GM12878 (cell line): Measurements from ENCODE around the gene DENND1A. TPM values are rescaled to one million over a fixed set of nuclear protein-coding genes. Genes with fewer than 3 reads are reported as not detected.

Experiments
- ATAC-seq: fragments of 200-7000 bp; cut with Tn5 transposase; 3 replicates; pipeline ENCODE4 v1.9.1; 2020; ENCODE audit warnings: mild to moderate bottlenecking, moderate library complexity
- BruUV-seq: library from RNA; stranded (reverse); fragments of 400-500 nt; replicated peaks from 2 replicates; lab custom pipeline; 2021; lab: Mats Ljungman, UMichigan
- CTCF ChIA-PET: fragments of 300-600 bp; sonication (Branson Sonifier 250); formaldehyde crosslinking; extraction: SDS; loops from one replicate; lab custom pipeline; 2021; ENCODE audit warnings: inconsistent platforms; lab: Yijun Ruan, JAX
- POLR2A ChIA-PET: fragments of 350-600 bp; formaldehyde crosslinking; extraction: SDS; loops from one replicate; lab custom pipeline; 2021; ENCODE audit warnings: inconsistent platforms; lab: Charles Lee
- RAD21 ChIA-PET: fragments of 300-600 bp; sonication (Branson Sonifier 250); formaldehyde crosslinking; loops from one replicate; lab custom pipeline; 2023; ENCODE audit warnings: antibody characterized with exemption; ENCODE audit not compliant: unreplicated experiment; lab: Charles Lee
- SMC1A ChIA-PET: fragments of 300-600 bp; sonication (Branson Sonifier 250); formaldehyde crosslinking; loops from one replicate; lab custom pipeline; 2023; ENCODE audit not compliant: unreplicated experiment, uncharacterized antibody; lab: Charles Lee
- DNase-seq: peaks from one replicate; pipeline ENCODE4 v3.0.0-alpha.2; 2011; ENCODE audit warnings: low read depth, low spot score
- FAIRE-seq: peaks from 3 replicates; lab custom pipeline; 2011; peaks lifted over from hg19 to GRCh38; lab: Jason Lieb, UNC
- H2AFZ ChIP-seq: 2 replicates; pipeline ENCODE4 v1.6.0; 2011; ENCODE audit warnings: low read depth, low read length, control low read depth; ENCODE audit not compliant: control insufficient read depth
- H3K27ac ChIP-seq: 2 replicates; pipeline ENCODE4 v1.5.1; 2011; ENCODE audit warnings: control low read depth; ENCODE audit not compliant: control insufficient read depth, insufficient read depth
- H3K27me3 ChIP-seq, 2 experiments: replicated peaks in 1 of 2; 2 replicates each; pipeline versions ENCODE4 v1.6.0 to v1.6.1; 2011; ENCODE audit warnings: low read length in 1 of 2; ENCODE audit not compliant: control insufficient read depth in 2 of 2, insufficient read depth in 2 of 2
- H3K36me3 ChIP-seq, 2 experiments: 2 replicates each; pipeline ENCODE4 v1.5.1; 2011; ENCODE audit warnings: low read length in 1 of 2; ENCODE audit not compliant: control insufficient read depth in 2 of 2, insufficient read depth in 2 of 2
- H3K4me1 ChIP-seq: 2 replicates; pipeline ENCODE4 v1.6.1; 2011; ENCODE audit warnings: mild to moderate bottlenecking, low read length, moderate library complexity, mixed read lengths; ENCODE audit not compliant: control insufficient read depth, insufficient read depth
- H3K4me2 ChIP-seq: 2 replicates; pipeline ENCODE4 v1.6.0; 2011; ENCODE audit warnings: control low read depth; ENCODE audit not compliant: control insufficient read depth, insufficient read depth
- H3K4me3 ChIP-seq: fragments of 200-600 bp; sonication (generic); 2 replicates; pipeline ENCODE4 v1.5.1; 2016
- H3K79me2 ChIP-seq: 2 replicates; pipeline ENCODE4 v1.6.0; 2011; ENCODE audit warnings: low read length; ENCODE audit not compliant: control insufficient read depth, insufficient read depth
- H3K9ac ChIP-seq: 2 replicates; pipeline ENCODE4 v1.8.0; 2011; ENCODE audit warnings: low read length, control low read depth, mixed read lengths; ENCODE audit not compliant: control insufficient read depth, insufficient read depth
- H3K9me3 ChIP-seq: replicated peaks from 3 replicates; pipeline ENCODE4 v1.5.1; 2011; ENCODE audit warnings: mild to moderate bottlenecking, low read length; ENCODE audit not compliant: control insufficient read depth, insufficient read depth
- H4K20me1 ChIP-seq: 2 replicates; pipeline ENCODE4 v1.6.0; 2011; ENCODE audit not compliant: control insufficient read depth, insufficient read depth
- ATF7 ChIP-seq: fragments of 450-650 bp; IDR thresholded peaks from 2 replicates; pipeline ENCODE4 v1.6.1; 2016; ENCODE audit warnings: low read depth, mild to moderate bottlenecking
- HCFC1 ChIP-seq: fragments of 150-350 bp; IDR thresholded peaks from 2 replicates; pipeline ENCODE4 v1.6.1; 2014; ENCODE audit warnings: low read length
- TCF7 ChIP-seq: IDR thresholded peaks from 2 replicates; pipeline ENCODE4 v1.6.1; 2014; ENCODE audit warnings: antibody characterized with exemption, borderline replicate concordance
- ZNF622 ChIP-seq: fragments of 450-650 bp; IDR thresholded peaks from 2 replicates; pipeline ENCODE4 v1.6.1; 2017; ENCODE audit warnings: mild to moderate bottlenecking, inconsistent platforms
- WGBS: methylation state at CpG from one replicate; pipeline ENCODE4 v1.1.6; 2016; ENCODE audit warnings: low lambda C conversion rate; ENCODE audit not compliant: insufficient replicate concordance, insufficient coverage; ENCODE audit errors: missing lambda C conversion rate; 5-methylcytosine and 5-hydroxymethylcytosine counted together
- in situ Hi-C: fragments of 300-500 bp; cut with MboI; formaldehyde crosslinking; loops from 9 replicates; pipeline ENCODE4 v1.14.3; 2018; ENCODE audit warnings: mixed read lengths
- intact Hi-C: fragments of 100-400 bp; cut with micrococcal nuclease; formaldehyde crosslinking; loops from one replicate; pipeline ENCODE4 v1.14.2; 2022; ENCODE audit not compliant: unreplicated experiment
- polyA plus RNA-seq, 11 experiments: library from polyadenylated mRNA; depleted of rRNA in 4 of 11; unstranded in 6 of 11; stranded (reverse) in 5 of 11; fragments of >200 nt; fragmentation: Nextera tagmentation in 4 of 11; fragmentation: Illumina TruSeq in 1 of 11; extraction: Ambion mirVana in 4 of 11; extraction: Trizol in 1 of 11; gene quantifications; 1 replicate in 1 of 11; 2 replicates in 10 of 11; pipeline versions ENCODE4 v1.2.1 to v1.2.3, GENCODE V29; 2011 to 2016; ENCODE audit warnings: inconsistent platforms in 2 of 11, missing spikeins in 2 of 11, low read depth in 1 of 11
- total RNA-seq, 4 experiments: library from RNA; depleted of rRNA in 3 of 4; stranded (reverse); fragments of >200 nt in 3 of 4; fragmentation: Illumina TruSeq in 1 of 4; extraction: Trizol in 1 of 4; gene quantifications; 2 replicates each; pipeline versions ENCODE4 v1.2.1 to v1.2.3, GENCODE V29; 2013 to 2021

Gene DENND1A
- total and polyA plus RNA-seq, 10 of the 15 experiments (the other 5 are each of a cell fraction or from before 2014, with no cell fraction given) = 14.1 to 48.6 (median 35.2) TPM

- no peak for TF ChIP-seq HCFC1
- TF ChIP-seq TCF7 = no peak
Measured at GRCh38 chr9:123967323-123967722, 37.4 kb upstream of the DENND1A start (continued).

GRCh38 chr9:123965801-123966686 lies 36.1 kb upstream of the DENND1A start:
- Histone ChIP-seq H3K4me3 (no peak overlapping the region), H3K27me3 (peaks cover 3% of the 10 kb centered on the region in 2 experiments), H3K9ac (no peak overlapping the region), H2AFZ (no peak overlapping the region), H3K27ac (no peak overlapping the region), H3K79me2 (no peaks in the 10 kb centered on the region), H3K36me3 (no peaks in the 10 kb centered on the region), H4K20me1 (no peaks in the 10 kb centered on the region; the same call in 1 of the 2 replicates), H3K9me3 (no peaks in the 10 kb centered on the region), H3K4me2 (no peak overlapping the region), H3K4me1 (no peaks in the 10 kb centered on the region)
- SMC1A ChIA-PET = interaction anchor here (1.1 to 5.1 kb wide), 7 partner anchors 8 to 74 kb away, joined by 3 to 21 read pairs (median 4); no protein-coding TSS in a partner anchor
- TF ChIP-seq ZNF622 (no peak), ATF7 (peak; percentile 64)
- no peak for ATAC-seq
- in situ Hi-C loops = no loop called here
- intact Hi-C loops = loop anchor here (10.0 kb wide), 2 partner anchors 389 to 561 kb away; no protein-coding TSS in a partner anchor
- 26% methylated on average over 8 of the region's 8 CpGs for WGBS
- RAD21 ChIA-PET = interaction anchor here (0.8 to 3.4 kb wide), 4 partner anchors 26 to 75 kb away, joined by 3 to 17 read pairs (median 4); no protein-coding TSS in a partner anchor
- no peak for DNase-seq
- POLR2A ChIA-PET = interaction anchor here (0.7 to 1.2 kb wide), 4 partner anchors 26 to 176 kb away, joined by 3 to 4 read pairs (median 4); no protein-coding TSS in a partner anchor
- BruUV-seq = no TSS peak
- FAIRE-seq = no peak
- CTCF ChIA-PET = interaction anchor here (0.5 to 2.1 kb wide), 5 partner anchors 10 to 75 kb away, joined by 3 to 9 read pairs (median 4); no protein-coding TSS in a partner anchor
